A673 (cell line): ENCODE data around the gene ARFRP1. TPM values are rescaled to one million over a fixed set of nuclear protein-coding genes. Genes with fewer than 3 reads are reported as not detected.

Experiments
- BruUV-seq: library from RNA; stranded (reverse); fragments of 400-500 nt; replicated peaks from 2 replicates; lab custom pipeline; 2021; lab: Mats Ljungman, UMichigan
- CTCF ChIA-PET: fragments of 300-600 bp; sonication (Branson Sonifier 250); formaldehyde crosslinking; loops from one replicate; lab custom pipeline; 2022; ENCODE audit warnings: antibody characterized with exemption; lab: Charles Lee
- POLR2A ChIA-PET: fragments of 300-600 bp; sonication (Branson Sonifier 250); formaldehyde crosslinking; loops from one replicate; lab custom pipeline; 2022; ENCODE audit warnings: antibody characterized with exemption; ENCODE audit not compliant: low non-redundant PET; lab: Charles Lee
- DNase-seq: peaks from one replicate; pipeline ENCODE4 v3.0.0-alpha.2; 2015; ENCODE audit warnings: low spot score
- H3K27ac ChIP-seq: fragments of 200-600 bp; sonication (generic); 2 replicates; pipeline ENCODE4 v1.5.1; 2016; ENCODE audit warnings: mixed run types, low read depth, mild to moderate bottlenecking, mixed read lengths, antibody characterized with exemption, low read length; ENCODE audit not compliant: poor library complexity, severe bottlenecking
- H3K27me3 ChIP-seq: fragments of 200-600 bp; sonication (generic); replicated peaks from 2 replicates; pipeline ENCODE4 v1.6.1; 2017; ENCODE audit warnings: mixed run types, low read depth, mild to moderate bottlenecking, mixed read lengths, antibody characterized with exemption, low read length; ENCODE audit not compliant: insufficient read depth, poor library complexity
- H3K36me3 ChIP-seq: fragments of 200-600 bp; sonication (generic); 2 replicates; pipeline ENCODE4 v1.6.1; 2016; ENCODE audit warnings: mixed run types, mild to moderate bottlenecking, mixed read lengths, antibody characterized with exemption, low read length; ENCODE audit not compliant: insufficient read depth, poor library complexity, severe bottlenecking
- H3K4me1 ChIP-seq: fragments of 200-600 bp; sonication (generic); 2 replicates; pipeline ENCODE4 v1.6.1; 2017; ENCODE audit warnings: mixed run types, mild to moderate bottlenecking, mixed read lengths, antibody characterized with exemption, low read length; ENCODE audit not compliant: insufficient read depth, poor library complexity, severe bottlenecking
- H3K4me3 ChIP-seq: fragments of 200-600 bp; sonication (generic); 2 replicates; pipeline ENCODE4 v1.5.1; 2016; ENCODE audit warnings: low read depth, mixed run types, mild to moderate bottlenecking, mixed read lengths, low read length; ENCODE audit not compliant: poor library complexity, severe bottlenecking
- H3K9me3 ChIP-seq: fragments of 200-600 bp; sonication (generic); 2 replicates; pipeline ENCODE4 v1.6.1; 2016; ENCODE audit warnings: mixed run types, low read depth, mild to moderate bottlenecking, mixed read lengths, antibody characterized with exemption, low read length; ENCODE audit not compliant: poor library complexity, severe bottlenecking
- CTCF ChIP-seq: fragments of 300-800, 200-600 bp; sonication (generic); conservative IDR thresholded peaks from 2 replicates; pipeline ENCODE4 v1.5.1; 2017; ENCODE audit warnings: low read depth, mild to moderate bottlenecking, antibody characterized with exemption, low read length, moderate library complexity, mixed read lengths
- EZH2 ChIP-seq: fragments of 200-600 bp; sonication (generic); IDR thresholded peaks from 2 replicates; pipeline ENCODE4 v1.6.1; 2017; ENCODE audit warnings: borderline replicate concordance, low read depth, mild to moderate bottlenecking, mixed read lengths, antibody characterized with exemption, low read length; ENCODE audit not compliant: poor library complexity, severe bottlenecking
- intact Hi-C: fragments of 100-400 bp; cut with micrococcal nuclease; formaldehyde crosslinking; loops from one replicate; pipeline ENCODE4 v1.10.0; 2022; ENCODE audit not compliant: unreplicated experiment
- total RNA-seq: library from RNA; stranded (reverse); gene quantifications from 2 replicates; pipeline ENCODE4 v1.2.3, GENCODE V29; 2021

The ARFRP1 gene
- total RNA-seq, 1 experiment from 2014 or later = 41.1 TPM

GRCh38 chr20:63747622-63748069 lies 39.9 kb upstream of the ARFRP1 start:
- Histone ChIP-seq H3K4me3 (no peak overlapping the region), H3K36me3 (peaks cover 10% of the 10 kb centered on the region), H3K4me1 (no peaks in the 10 kb centered on the region), H3K27ac (no peak overlapping the region), H3K27me3 (no peaks in the 10 kb centered on the region), H3K9me3 (no peaks in the 10 kb centered on the region)
- ChIA-PET POLR2A (no interaction called here), CTCF (no interaction called here)
- TF ChIP-seq EZH2 = no peak
- TF ChIP-seq CTCF = no peak
- intact Hi-C loops = no loop called here
- no TSS peak for BruUV-seq
- DNase-seq = no peak

GRCh38 chr20:63746751-63747315 lies 39.1 kb upstream of the ARFRP1 start:
- no peak for DNase-seq
- ChIA-PET CTCF (no interaction called here), POLR2A (no interaction called here)
- Histone ChIP-seq H3K27me3 (no peaks in the 10 kb centered on the region), H3K36me3 (peaks cover 19% of the 10 kb centered on the region), H3K27ac (no peak overlapping the region), H3K4me1 (peaks cover 4% of the 10 kb centered on the region), H3K4me3 (no peak overlapping the region), H3K9me3 (no peaks in the 10 kb centered on the region)
- TF ChIP-seq EZH2 = no peak
- no peak for TF ChIP-seq CTCF
- no TSS peak for BruUV-seq
- intact Hi-C loops = no loop called here

- Histone ChIP-seq H3K36me3 (peaks cover 24% of the 10 kb centered on the region), H3K4me3 (no peak overlapping the region), H3K27me3 (no peaks in the 10 kb centered on the region), H3K27ac (no peak overlapping the region), H3K4me1 (peaks cover 11% of the 10 kb centered on the region), H3K9me3 (no peaks in the 10 kb centered on the region)
- ChIA-PET POLR2A (no interaction called here), CTCF (no interaction called here)
- no TSS peak for BruUV-seq
- no peak for DNase-seq
- TF ChIP-seq EZH2 (no peak), CTCF (no peak)
- intact Hi-C loops = no loop called here
Measured at GRCh38 chr20:63745961-63746731, 38.4 kb upstream of the ARFRP1 start.
